Measurements from ENCODE around the gene STMN3.
A peak's percentile ranks its signal among the peaks of the same experiment; 100 is the strongest.

Gene STMN3

GRCh38 chr20:63653041-63653973 is at the start of gene STMN3:
TSS of gene STMN3 (minus strand) at chr20:63653424. CDS start at chr20:63653345, 79 bp downstream.
- peak; percentile 10 for DNase-seq (ENCODE audit: low read depth)

- no peak for DNase-seq (ENCODE audit: low read depth)
Observed at GRCh38 chr20:63702036-63702665, 48.9 kb upstream of the STMN3 start.

GRCh38 chr20:63701329-63702035 is 48.3 kb upstream of the STMN3 start:
- DNase-seq (ENCODE audit: low read depth): no peak

GRCh38 chr20:63701051-63701328 is 47.8 kb upstream of the STMN3 start:
- no peak for DNase-seq (ENCODE audit: low read depth)

- DNase-seq (ENCODE audit: low read depth): no peak
Observed at GRCh38 chr20:63700199-63701050, 47.2 kb upstream of the STMN3 start.

- no peak for DNase-seq (ENCODE audit: low read depth)
Observed at GRCh38 chr20:63699466-63700198, 46.4 kb upstream of the STMN3 start.

- DNase-seq (ENCODE audit: low read depth): peak; percentile 33
Observed at GRCh38 chr20:63698739-63699465, 45.7 kb upstream of the STMN3 start.

GRCh38 chr20:63697868-63698545 is 44.8 kb upstream of the STMN3 start:
- no peak for DNase-seq (ENCODE audit: low read depth)

- DNase-seq (ENCODE audit: low read depth): no peak
Observed at GRCh38 chr20:63697357-63697867, 44.2 kb upstream of the STMN3 start.

GRCh38 chr20:63696628-63697356 is 43.6 kb upstream of the STMN3 start, which contains the start of gene TNFRSF6B:
TSS of gene TNFRSF6B (plus strand) at chr20:63696652. CDS start at chr20:63696768, 116 bp downstream.
- no peak for DNase-seq (ENCODE audit: low read depth)

GRCh38 chr20:63696306-63696627 is 43.0 kb upstream of the STMN3 start:
- no peak for DNase-seq (ENCODE audit: low read depth)

GRCh38 chr20:63695424-63696305 is 42.4 kb upstream of the STMN3 start:
- DNase-seq (ENCODE audit: low read depth): no peak

- DNase-seq (ENCODE audit: low read depth): no peak
Observed at GRCh38 chr20:63694584-63695423, 41.6 kb upstream of the STMN3 start.

GRCh38 chr20:63693733-63694583 is 40.7 kb upstream of the STMN3 start:
- DNase-seq (ENCODE audit: low read depth): no peak

GRCh38 chr20:63693083-63693732 is 40.0 kb upstream of the STMN3 start:
- DNase-seq (ENCODE audit: low read depth): no peak

Data from GM04503 (cell line).